Measurements from ENCODE around the gene PROS1. TPM values are rescaled to one million over a fixed set of nuclear protein-coding genes. Genes with fewer than 3 reads are reported as not detected.

PROS1 gene
- total and polyA plus RNA-seq, 10 of the 15 experiments (the other 5 are each of a cell fraction or from before 2014, with no cell fraction given) = 0.10 TPM; not detected in 9

GRCh38 chr3:94012185-94012584 lies 38.5 kb upstream of the PROS1 start:
- Histone ChIP-seq H3K79me2 (ENCODE audit: control insufficient read depth, insufficient read depth, low read length) (no peaks in the 10 kb centered on the region), H4K20me1 (ENCODE audit: control insufficient read depth, insufficient read depth) (no peaks in the 10 kb centered on the region), H3K9ac (ENCODE audit: control insufficient read depth, insufficient read depth, low read length) (no peak overlapping the region), H3K4me3 (no peak overlapping the region), H3K27me3 (replicated peaks in 1 of 2; ENCODE audit: control insufficient read depth in 2 of 2, insufficient read depth in 2 of 2, low read length in 1 of 2) (no peaks in the 10 kb centered on the region), H3K27ac (ENCODE audit: control insufficient read depth, insufficient read depth) (no peak overlapping the region), H3K9me3 (replicated peaks; ENCODE audit: control insufficient read depth, insufficient read depth, low read length) (no peaks in the 10 kb centered on the region), H3K4me1 (ENCODE audit: control insufficient read depth, insufficient read depth, low read length) (no peaks in the 10 kb centered on the region), H2AFZ (ENCODE audit: control insufficient read depth, low read depth, low read length) (no peak overlapping the region), H3K36me3 (ENCODE audit: control insufficient read depth in 2 of 2, insufficient read depth in 2 of 2, low read length in 1 of 2) (no peaks in the 10 kb centered on the region), H3K4me2 (ENCODE audit: control insufficient read depth, insufficient read depth) (no peak overlapping the region)
- FAIRE-seq = no peak
- in situ Hi-C loops (cut with MboI) = no loop called here
- ATAC-seq = no peak
- no peak for DNase-seq (ENCODE audit: low read depth, low spot score)
- ChIA-PET RAD21 (ENCODE audit: unreplicated experiment) (interaction anchor here (1.2 kb wide), 1 partner anchor 90 kb away, joined by 6 read pairs; no protein-coding TSS in a partner anchor), CTCF (no interaction called here), SMC1A (ENCODE audit: uncharacterized antibody, unreplicated experiment) (interaction anchor here (1.0 to 1.2 kb wide), 2 partner anchors 9 to 57 kb away, joined by 3 to 4 read pairs; no protein-coding TSS in a partner anchor), POLR2A (no interaction called here)
- 100% methylated on average over 1 of the region's 1 CpG for WGBS (ENCODE audit: insufficient coverage, insufficient replicate concordance, low lambda C conversion rate, missing lambda C conversion rate)
- BruUV-seq (replicated peaks) = no TSS peak
- intact Hi-C loops (cut with micrococcal nuclease; ENCODE audit: unreplicated experiment) = no loop called here
- TF ChIP-seq JUND (IDR thresholded peaks at IDR 0.05; ENCODE audit: low read depth, low read length) (no peak), SP1 (IDR thresholded peaks at IDR 0.05; ENCODE audit: low read depth, low read length) (no peak), PAX5 (IDR thresholded peaks at IDR 0.05; ENCODE audit: borderline replicate concordance, low read depth, low read length) (no peak), MLLT1 (IDR thresholded peaks at IDR 0.05) (no peak)

- ATAC-seq (no peak), FAIRE-seq (no peak), DNase-seq (ENCODE audit: low read depth, low spot score) (no peak)
- Histone ChIP-seq H2AFZ (ENCODE audit: control insufficient read depth, low read depth, low read length) (no peak overlapping the region), H3K27ac (ENCODE audit: control insufficient read depth, insufficient read depth) (no peak overlapping the region), H3K4me3 (no peak overlapping the region), H3K4me1 (ENCODE audit: control insufficient read depth, insufficient read depth, low read length) (no peaks in the 10 kb centered on the region), H3K36me3 (ENCODE audit: control insufficient read depth in 2 of 2, insufficient read depth in 2 of 2, low read length in 1 of 2) (no peaks in the 10 kb centered on the region), H3K4me2 (ENCODE audit: control insufficient read depth, insufficient read depth) (no peak overlapping the region), H3K9ac (ENCODE audit: control insufficient read depth, insufficient read depth, low read length) (no peak overlapping the region), H3K9me3 (replicated peaks; ENCODE audit: control insufficient read depth, insufficient read depth, low read length) (no peaks in the 10 kb centered on the region), H3K27me3 (replicated peaks in 1 of 2; ENCODE audit: control insufficient read depth in 2 of 2, insufficient read depth in 2 of 2, low read length in 1 of 2) (no peaks in the 10 kb centered on the region), H3K79me2 (ENCODE audit: control insufficient read depth, insufficient read depth, low read length) (no peaks in the 10 kb centered on the region), H4K20me1 (ENCODE audit: control insufficient read depth, insufficient read depth) (no peaks in the 10 kb centered on the region)
- ChIA-PET SMC1A (ENCODE audit: uncharacterized antibody, unreplicated experiment) (interaction anchor here (1.2 to 1.6 kb wide), 2 partner anchors 10 to 58 kb away, joined by 4 to 5 read pairs; no protein-coding TSS in a partner anchor), POLR2A (no interaction called here), RAD21 (ENCODE audit: unreplicated experiment) (interaction anchor here (2.1 kb wide), 1 partner anchor 59 kb away, joined by 6 read pairs; no protein-coding TSS in a partner anchor), CTCF (interaction anchor here (0.9 kb wide), 1 partner anchor 58 kb away, joined by 3 read pairs; no protein-coding TSS in a partner anchor)
- intact Hi-C loops (cut with micrococcal nuclease; ENCODE audit: unreplicated experiment) (no loop called here), in situ Hi-C loops (cut with MboI) (no loop called here)
- no TSS peak for BruUV-seq (replicated peaks)
- WGBS (ENCODE audit: insufficient coverage, insufficient replicate concordance, low lambda C conversion rate, missing lambda C conversion rate) = 83% methylated on average over 3 of the region's 3 CpGs
- TF ChIP-seq HSF1 (IDR thresholded peaks at IDR 0.05; ENCODE audit: low read depth, low read length) (no peak), ZBTB40 (IDR thresholded peaks at IDR 0.05; ENCODE audit: borderline replicate concordance) (no peak), ETV6 (conservative IDR thresholded peaks at IDR 0.05 in 1 of 2, IDR thresholded peaks at IDR 0.05 in 1 of 2; ENCODE audit: borderline replicate concordance in 1 of 2, low read depth in 1 of 2) (0 out of 4 replicates have a peak, but pooled peaks of 1 of the 2 experiments have one; percentile 24), ESRRA (IDR thresholded peaks at IDR 0.05; ENCODE audit: low read length) (no peak)
Measured at GRCh38 chr3:94011233-94011711, 37.6 kb upstream of the PROS1 start.

Measured in GM12878 (cell line).